Testis (tissue), 3 donors: ENCODE data around the gene TBX4. TPM values are rescaled to one million over a fixed set of nuclear protein-coding genes. Genes with fewer than 3 reads are reported as not detected.

ENCODE experiments used
- DNase-seq: peaks from one replicate; pipeline ENCODE4 v3.0.0-alpha.2; 2019
- H3K27ac ChIP-seq, 2 donors: fragments of 200-600 bp; sonication (generic); one replicate each; pipeline ENCODE4 v1.5.1; 2019
- H3K27me3 ChIP-seq: fragments of 200-600 bp; sonication (generic); one replicate; pipeline ENCODE4 v1.5.1; 2019
- H3K36me3 ChIP-seq: fragments of 200-600 bp; sonication (generic); one replicate; pipeline ENCODE4 v1.5.1; 2017; ENCODE audit warnings: low read depth; ENCODE audit errors: missing control alignments
- H3K4me1 ChIP-seq: fragments of 200-600 bp; sonication (generic); one replicate; pipeline ENCODE4 v1.5.1; 2019
- H3K4me3 ChIP-seq, 2 donors: fragments of 200-600 bp; sonication (generic); one replicate each; pipeline ENCODE4 v1.5.1; 2017 to 2019
- H3K9me3 ChIP-seq: fragments of 200-600 bp; sonication (generic); one replicate; pipeline ENCODE4 v1.5.1; 2017
- CTCF ChIP-seq, 3 experiments: fragments of 450-650 bp in 2 of 3; fragments of 200-600 bp in 1 of 3; sonication (generic) in 1 of 3; IDR thresholded peaks; one replicate each; pipeline ENCODE4 v1.5.1; 2016 to 2019; ENCODE audit warnings: antibody characterized with exemption in 3 of 3, mild to moderate bottlenecking in 2 of 3, moderate library complexity in 1 of 3
- POLR2A ChIP-seq: fragments of 450-650 bp; IDR thresholded peaks from one replicate; pipeline ENCODE4 v1.6.1; 2017; ENCODE audit warnings: antibody characterized with exemption, mild to moderate bottlenecking, moderate library complexity
- WGBS, 2 donors: methylation state at CpG; one replicate each; pipeline ENCODE4 v1.1.5; 2018; 5-methylcytosine and 5-hydroxymethylcytosine counted together
- intact Hi-C: fragments of 100-400 bp; cut with DNase I; formaldehyde crosslinking; loops from one replicate; pipeline ENCODE4 v1.15.1; 2023; ENCODE audit warnings: low total_unique reads
- polyA plus RNA-seq: library from polyadenylated mRNA; stranded (reverse); fragments of 350-450 nt; fragmentation: Illumina TruSeq; extraction: RNeasy Lipid Tissue Mini Kit (QIAGEN cat#74804); gene quantifications from one replicate; pipeline ENCODE4 v1.2.3, GENCODE V29; 2014; ENCODE audit warnings: low read depth, low replicate concordance; ENCODE audit not compliant: insufficient read depth
- total RNA-seq, 2 donors: library from RNA; depleted of rRNA; stranded (reverse); fragments of >200 nt; gene quantifications; one replicate each; pipeline ENCODE4 v1.2.3, GENCODE V29; 2016

TBX4 gene
- total and polyA plus RNA-seq, 3 donors from 2014 or later, result 1.5 to 3.2 (median 1.7) TPM

- H3K4me3 ChIP-seq, result no peak overlapping the region
- H3K4me1 ChIP-seq, result no peaks in the 10 kb centered on the region
- no peak for TF ChIP-seq CTCF (IDR thresholded peaks at IDR 0.05)
- no peak for TF ChIP-seq POLR2A
- DNase-seq, result no peak
- WGBS, 2 donors, result 74 to 84% methylated on average over 5 of the region's 5 CpGs
- H3K27me3 ChIP-seq, result no peaks in the 10 kb centered on the region
- H3K9me3 ChIP-seq, result no peaks in the 10 kb centered on the region
- no peaks in the 10 kb centered on the region for H3K36me3 ChIP-seq
- intact Hi-C loops, result no loop called here
- H3K27ac ChIP-seq, result no peak overlapping the region
These were observed 80.6 kb downstream of the TBX4 start for GRCh38 chr17:61532826-61533225.

GRCh38 chr17:61533797-61534196, 81.6 kb downstream of the TBX4 start:
- intact Hi-C loops, result no loop called here
- TF ChIP-seq POLR2A (no peak), CTCF (IDR thresholded peaks at IDR 0.05) (no peak)
- DNase-seq, result no peak
- Histone ChIP-seq H3K4me3 (no peak overlapping the region), H3K27ac (no peak overlapping the region), H3K9me3 (no peaks in the 10 kb centered on the region), H3K4me1 (no peaks in the 10 kb centered on the region), H3K36me3 (no peaks in the 10 kb centered on the region), H3K27me3 (no peaks in the 10 kb centered on the region)
- 80 to 85% methylated on average over 4 of the region's 4 CpGs for WGBS, 2 donors

- Histone ChIP-seq H3K4me1 (no peaks in the 10 kb centered on the region), H3K27me3 (no peaks in the 10 kb centered on the region), H3K4me3 (no peak overlapping the region), H3K9me3 (no peaks in the 10 kb centered on the region), H3K36me3 (no peaks in the 10 kb centered on the region), H3K27ac (no peak overlapping the region)
- WGBS, 2 donors, result 87% methylated on average over 8 of the region's 8 CpGs
- TF ChIP-seq CTCF (IDR thresholded peaks at IDR 0.05), result no peak
- TF ChIP-seq POLR2A, result no peak
- no peak for DNase-seq
- intact Hi-C loops, result no loop called here
These were observed 82.2 kb downstream of the TBX4 start for GRCh38 chr17:61534414-61534813.

Other genes with a start within 250 kb of the TBX4 start
- 10 to 100 TPM; 20.1 to 29.6 TPM for gene TBX2, start 52.6 kb upstream of the TBX4 start, total RNA-seq
- 14.8 TPM for gene TBX2, start 52.6 kb upstream of the TBX4 start, polyA plus RNA-seq
- 10 to 100 TPM; 13.9 to 31.1 TPM for gene NACA2, start 138.8 kb downstream of the TBX4 start, total RNA-seq
- gene NACA2, start 138.8 kb downstream of the TBX4 start, polyA plus RNA-seq, result 129 TPM